Measurements from ENCODE around the gene TMEFF2.
"Not testable (repeated sequence)": the region's sequence is repeated elsewhere in the genome, so short reads cannot be mapped to it uniquely, and the experiment has no call there.

The TMEFF2 gene

GRCh38 chr2:192119536-192119935, 75.2 kb downstream of the TMEFF2 start:
- no peak for TF ChIP-seq CTCF (IDR thresholded peaks at IDR 0.05; ENCODE audit: low read depth, low read length)
- DNase-seq (ENCODE audit: extremely low read depth, low read depth): no peak

GRCh38 chr2:192117705-192118104, 77.0 kb downstream of the TMEFF2 start:
- DNase-seq (ENCODE audit: extremely low read depth, low read depth): no peak
- TF ChIP-seq CTCF (IDR thresholded peaks at IDR 0.05; ENCODE audit: low read depth, low read length): no peak

GRCh38 chr2:192111536-192111935, 83.2 kb downstream of the TMEFF2 start:
- not testable (repeated sequence) for DNase-seq (ENCODE audit: extremely low read depth, low read depth)

- no peak for DNase-seq (ENCODE audit: extremely low read depth, low read depth)
- TF ChIP-seq CTCF (IDR thresholded peaks at IDR 0.05; ENCODE audit: low read depth, low read length): no peak
Observed at GRCh38 chr2:192099742-192100141, 95.0 kb downstream of the TMEFF2 start.

- no peak for DNase-seq (ENCODE audit: extremely low read depth, low read depth)
- no peak for TF ChIP-seq CTCF (IDR thresholded peaks at IDR 0.05; ENCODE audit: low read depth, low read length)
Observed at GRCh38 chr2:192098814-192099491, 95.8 kb downstream of the TMEFF2 start.

GRCh38 chr2:192091476-192091875, 103.3 kb downstream of the TMEFF2 start:
- no peak for TF ChIP-seq CTCF (IDR thresholded peaks at IDR 0.05; ENCODE audit: low read depth, low read length)
- DNase-seq (ENCODE audit: extremely low read depth, low read depth): no peak

- TF ChIP-seq CTCF (IDR thresholded peaks at IDR 0.05; ENCODE audit: low read depth, low read length): no peak
Observed at GRCh38 chr2:192090911-192091310, 103.8 kb downstream of the TMEFF2 start.

GRCh38 chr2:192087398-192087958, 107.3 kb downstream of the TMEFF2 start:
- no peak for DNase-seq (ENCODE audit: extremely low read depth, low read depth)
- TF ChIP-seq CTCF (IDR thresholded peaks at IDR 0.05; ENCODE audit: low read depth, low read length): no peak

More at GRCh38 chr2:192090911-192091310, 103.8 kb downstream of the TMEFF2 start:
- DNase-seq (ENCODE audit: extremely low read depth, low read depth): no peak
